Ovary (tissue), 9 donors: ENCODE data around the gene IL1RAP. TPM values are rescaled to one million over a fixed set of nuclear protein-coding genes. Genes with fewer than 3 reads are reported as not detected.
A peak's percentile ranks its signal among the peaks of the same experiment; 100 is the strongest.

Source experiments
- DNase-seq, 5 donors: peaks; one replicate each; pipeline ENCODE4 v3.0.0-alpha.2; 2019 to 2020
- H3K27ac ChIP-seq, 2 donors: fragments of 200-600 bp; one replicate each; pipeline versions ENCODE4 v1.5.1 to v1.8.0; 2019 to 2022
- H3K27me3 ChIP-seq: fragments of 200-600 bp; one replicate; pipeline ENCODE4 v1.8.0; 2022
- H3K36me3 ChIP-seq: fragments of 200-600 bp; sonication (generic); one replicate; pipeline ENCODE4 v1.5.1; 2019
- H3K4me1 ChIP-seq: one replicate; pipeline ENCODE4 v1.8.1; 2013; ENCODE audit warnings: mild to moderate bottlenecking, moderate library complexity; ENCODE audit not compliant: insufficient read depth
- H3K4me3 ChIP-seq: fragments of 200-600 bp; sonication (generic); one replicate; pipeline ENCODE4 v1.5.1; 2017
- H3K9me3 ChIP-seq, 2 donors: fragments of 200-600 bp in 1 of 2; sonication (generic) in 1 of 2; one replicate each; pipeline versions ENCODE4 v1.5.1 to v1.8.1; 2013 to 2019; ENCODE audit warnings: mild to moderate bottlenecking in 1 of 2, moderate library complexity in 1 of 2
- CTCF ChIP-seq, 3 donors: fragments of 450-650 bp in 2 of 3; fragments of 200-600 bp in 1 of 3; IDR thresholded peaks; one replicate each; pipeline versions ENCODE4 v1.5.1 to v1.8.0; 2016 to 2022; ENCODE audit warnings: antibody characterized with exemption in 3 of 3, mild to moderate bottlenecking in 1 of 3
- EP300 ChIP-seq: sonication (generic); formaldehyde crosslinking; IDR thresholded peaks from one replicate; pipeline ENCODE4 v1.6.1; 2017; ENCODE audit warnings: antibody characterized with exemption
- POLR2A ChIP-seq: fragments of 450-650 bp; IDR thresholded peaks from one replicate; pipeline ENCODE4 v1.6.1; 2017; ENCODE audit warnings: antibody characterized with exemption, mild to moderate bottlenecking, moderate library complexity
- WGBS, 3 donors: extraction: QIAGEN DNeasy Blood & Tissue Kit in 1 of 3; methylation state at CpG; one replicate each; pipeline versions ENCODE4 v1.1.5 to v1.1.7; 2013 to 2017; 5-methylcytosine and 5-hydroxymethylcytosine counted together
- intact Hi-C, 4 donors: fragments of 100-400 bp; cut with DNase I; formaldehyde crosslinking; loops; one replicate each; pipeline versions ENCODE4 v1.11.0 to v1.15.1; 2022 to 2023
- polyA plus RNA-seq, 2 donors: library from polyadenylated mRNA; stranded (reverse); fragments of 200-250 nt in 1 of 2; fragments of 350-450 nt in 1 of 2; fragmentation: Illumina TruSeq in 1 of 2; extraction: RNeasy Lipid Tissue Mini Kit (QIAGEN cat#74804) in 1 of 2; gene quantifications; one replicate each; pipeline ENCODE4 v1.2.3, GENCODE V29; 2013 to 2014
- total RNA-seq, 7 donors: library from RNA; depleted of rRNA in 2 of 7; stranded (reverse); fragments of >200 nt in 2 of 7; fragmentation: NEBNext Ultra II Directional in 3 of 7; extraction: Animal tissue kit (Norgen Biotek cat#: 25700) in 3 of 7; gene quantifications; one replicate each; pipeline versions ENCODE4 v1.1.0 to v1.2.4, GENCODE V29; 2016 to 2023
- donor health status: DM: no; HTN: no; CAD: no; lungs with moderate emphysema.
- donor health status: DM: no; HTN: no; CAD: no.
- donor health status: Bipolar disorder and iron deficiency.
- donor health status: DM: yes; HTN: yes; CAD: no.
- donor health status: DM: no; HTN: no; CAD: no.
- donor health status: DM: yes; HTN: yes; CAD: no.

IL1RAP gene
- total and polyA plus RNA-seq, 9 donors: 3.2 to 20.3 (median 7.8) TPM

- Histone ChIP-seq H3K36me3 (no peaks in the 10 kb centered on the region), H3K27ac (peak overlapping the region; percentile 19 to 44), H3K4me3 (no peak overlapping the region), H3K9me3 (no peaks in the 10 kb centered on the region), H3K4me1 (peaks cover 5% of the 10 kb centered on the region), H3K27me3 (no peaks in the 10 kb centered on the region)
- WGBS, 3 donors: 2 to 9% (median 2%) methylated on average over 13 of the region's 13 CpGs
- peak; percentile 45 to 74 (median 63) for DNase-seq
- intact Hi-C loops: no loop called here
- TF ChIP-seq EP300 (no peak), POLR2A (no peak), CTCF (IDR thresholded peaks at IDR 0.05) (no peak)
These were observed 19.8 kb downstream of the IL1RAP start for GRCh38 chr3:190533511-190534281.

- Histone ChIP-seq H3K4me1 (peaks cover 5% of the 10 kb centered on the region), H3K4me3 (no peak overlapping the region), H3K27me3 (no peaks in the 10 kb centered on the region), H3K27ac (no peak overlapping the region), H3K36me3 (no peaks in the 10 kb centered on the region), H3K9me3 (no peaks in the 10 kb centered on the region)
- intact Hi-C loops: no loop called here
- WGBS, 3 donors: 21 to 52% (median 22%) methylated on average over 4 of the region's 4 CpGs
- TF ChIP-seq CTCF (IDR thresholded peaks at IDR 0.05) (no peak), EP300 (no peak), POLR2A (no peak)
- DNase-seq: no peak
These were observed 20.5 kb downstream of the IL1RAP start for GRCh38 chr3:190534386-190534785.

- intact Hi-C loops: no loop called here
- no peaks in the 10 kb centered on the region for H3K36me3 ChIP-seq
- no peaks in the 10 kb centered on the region for H3K27me3 ChIP-seq
- H3K9me3 ChIP-seq: no peaks in the 10 kb centered on the region
- 96 to 98% (median 97%) methylated on average over 2 of the region's 2 CpGs for WGBS, 3 donors
- DNase-seq: no peak
- H3K4me1 ChIP-seq: peaks cover 5% of the 10 kb centered on the region
- H3K27ac ChIP-seq: no peak overlapping the region
- TF ChIP-seq POLR2A: no peak
- TF ChIP-seq EP300: no peak
- TF ChIP-seq CTCF (IDR thresholded peaks at IDR 0.05): no peak
- H3K4me3 ChIP-seq: no peak overlapping the region
These were observed 21.1 kb downstream of the IL1RAP start for GRCh38 chr3:190534986-190535385.

GRCh38 chr3:190537146-190537545 is 23.3 kb downstream of the IL1RAP start:
- H3K9me3 ChIP-seq: no peaks in the 10 kb centered on the region
- TF ChIP-seq POLR2A (no peak), EP300 (no peak), CTCF (IDR thresholded peaks at IDR 0.05) (no peak)
- no peak for DNase-seq
- H3K27me3 ChIP-seq: no peaks in the 10 kb centered on the region
- no peak overlapping the region for H3K4me3 ChIP-seq
- intact Hi-C loops: no loop called here
- H3K36me3 ChIP-seq: no peaks in the 10 kb centered on the region
- H3K4me1 ChIP-seq: peaks cover 5% of the 10 kb centered on the region
- WGBS, 3 donors: 88 to 96% (median 95%) methylated on average over 3 of the region's 3 CpGs
- H3K27ac ChIP-seq: no peak overlapping the region
